Measurements from ENCODE around the gene ATF3.
A peak's percentile ranks its signal among the peaks of the same experiment; 100 is the strongest.

ATF3 gene

DNA sequence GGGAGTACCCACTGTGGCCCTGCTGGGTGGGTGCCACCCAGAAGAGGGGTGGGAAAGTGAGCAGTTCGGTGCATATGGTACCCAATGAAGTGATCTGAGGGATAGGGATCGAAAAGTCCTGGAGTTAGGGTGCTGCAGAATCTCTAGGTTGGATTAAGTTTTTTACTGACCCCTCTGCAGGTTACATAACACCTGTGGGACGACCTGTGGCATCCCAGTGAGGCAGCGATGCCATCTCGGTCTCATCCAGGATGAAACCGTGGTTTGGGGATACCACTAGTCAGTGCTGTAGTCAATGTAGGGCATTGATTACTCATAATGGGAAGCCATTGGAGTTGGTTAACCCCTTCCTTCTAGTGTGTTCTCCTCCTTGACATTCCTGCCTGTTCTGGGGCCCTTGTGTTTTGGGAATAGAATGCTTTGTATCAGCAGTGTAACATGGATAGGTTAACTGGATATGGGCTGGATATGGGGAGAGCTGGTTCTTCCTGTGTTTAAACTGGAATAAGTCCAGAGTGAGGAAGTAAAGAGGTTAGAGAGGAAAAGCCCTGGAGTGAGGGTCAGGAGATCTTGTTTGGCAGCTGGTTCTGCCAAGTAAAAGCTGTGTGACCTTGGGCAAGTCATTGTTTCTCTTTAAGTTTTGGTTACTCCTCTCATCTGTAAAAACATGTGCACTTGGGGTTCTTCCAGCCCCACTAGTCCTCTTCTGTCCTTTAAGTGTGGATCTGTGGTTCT, 42.8 kb upstream of the ATF3 start:
- TF ChIP-seq, protein P1, sequence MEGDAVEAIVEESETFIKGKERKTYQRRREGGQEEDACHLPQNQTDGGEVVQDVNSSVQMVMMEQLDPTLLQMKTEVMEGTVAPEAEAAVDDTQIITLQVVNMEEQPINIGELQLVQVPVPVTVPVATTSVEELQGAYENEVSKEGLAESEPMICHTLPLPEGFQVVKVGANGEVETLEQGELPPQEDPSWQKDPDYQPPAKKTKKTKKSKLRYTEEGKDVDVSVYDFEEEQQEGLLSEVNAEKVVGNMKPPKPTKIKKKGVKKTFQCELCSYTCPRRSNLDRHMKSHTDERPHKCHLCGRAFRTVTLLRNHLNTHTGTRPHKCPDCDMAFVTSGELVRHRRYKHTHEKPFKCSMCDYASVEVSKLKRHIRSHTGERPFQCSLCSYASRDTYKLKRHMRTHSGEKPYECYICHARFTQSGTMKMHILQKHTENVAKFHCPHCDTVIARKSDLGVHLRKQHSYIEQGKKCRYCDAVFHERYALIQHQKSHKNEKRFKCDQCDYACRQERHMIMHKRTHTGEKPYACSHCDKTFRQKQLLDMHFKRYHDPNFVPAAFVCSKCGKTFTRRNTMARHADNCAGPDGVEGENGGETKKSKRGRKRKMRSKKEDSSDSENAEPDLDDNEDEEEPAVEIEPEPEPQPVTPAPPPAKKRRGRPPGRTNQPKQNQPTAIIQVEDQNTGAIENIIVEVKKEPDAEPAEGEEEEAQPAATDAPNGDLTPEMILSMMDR (IDR thresholded peaks at IDR 0.05; ENCODE audit: low read depth, low read length, missing control alignments) = no peak
- no peak overlapping the region for H3K4me3 ChIP-seq (replicated peaks; ENCODE audit: low read depth, low read length)
- DNase-seq (ENCODE audit: extremely low read depth, low read depth) = no peak

DNA sequence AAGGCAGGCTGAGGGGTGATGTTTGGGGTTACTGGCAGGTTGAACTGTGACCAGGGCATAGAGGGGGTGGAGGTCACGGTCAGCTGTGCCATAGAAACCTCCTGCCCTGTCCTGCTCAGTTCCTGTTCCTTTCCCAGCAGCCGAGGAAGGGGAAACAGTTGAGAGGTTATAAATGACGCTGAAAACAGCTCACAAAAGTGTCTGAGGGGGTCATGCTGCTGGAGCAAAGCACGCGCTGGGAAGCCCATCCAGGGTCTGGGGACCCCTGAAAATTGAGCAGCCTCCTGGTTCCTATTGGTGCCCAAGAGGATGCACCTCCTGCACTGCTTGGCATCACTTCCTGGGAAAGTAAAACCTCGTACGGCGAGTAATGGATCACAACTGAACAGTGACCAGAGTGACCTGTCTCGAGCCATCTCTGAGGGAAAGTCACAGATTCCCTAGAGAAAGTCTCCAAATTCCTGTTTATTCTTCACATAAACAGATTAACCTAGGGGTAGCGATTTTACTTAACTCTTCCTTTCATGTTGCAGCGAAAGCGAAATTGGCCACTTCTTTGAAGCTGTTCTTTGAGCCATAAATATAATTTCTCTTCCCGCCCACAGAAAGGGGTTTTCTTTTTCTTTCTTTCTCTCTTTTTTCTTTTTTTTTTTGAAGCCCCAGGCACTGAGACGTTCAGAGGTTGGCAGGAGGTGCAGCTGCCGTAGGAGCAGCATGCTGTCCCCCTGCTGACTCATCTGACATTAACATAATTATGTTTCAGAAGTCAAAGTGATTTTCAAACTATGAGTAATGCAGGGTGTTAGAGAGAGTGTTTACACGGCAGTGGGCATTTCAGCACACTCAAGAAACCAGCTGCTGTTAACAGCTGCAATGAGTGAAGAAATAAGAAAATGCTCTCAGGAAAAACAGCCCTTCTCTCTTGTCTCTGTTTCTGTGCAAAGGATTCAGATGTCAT, 41.8 kb upstream of the ATF3 start:
- peak overlapping the region; percentile 32 for H3K4me3 ChIP-seq (replicated peaks; ENCODE audit: low read depth, low read length)

DNA sequence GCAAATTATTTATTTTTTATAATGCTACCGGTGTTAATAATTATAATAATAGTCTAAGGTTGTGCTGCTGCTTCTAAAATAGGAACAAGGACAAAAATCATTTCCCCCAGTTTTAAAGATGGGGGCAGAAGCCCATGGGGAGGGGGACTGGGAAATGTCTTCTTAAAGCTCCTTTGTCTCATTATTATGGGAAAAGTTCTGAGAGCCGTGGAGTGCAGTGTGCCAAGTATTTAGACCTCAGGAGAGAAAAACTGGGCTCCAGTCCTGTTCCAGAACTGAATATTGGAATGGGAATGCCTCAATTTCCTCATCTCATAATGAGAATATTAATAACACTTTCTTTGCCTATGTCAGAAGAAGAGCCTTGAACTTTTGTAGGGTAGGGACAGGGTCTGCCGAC, 40.9 kb upstream of the ATF3 start:
- no peak for DNase-seq (ENCODE audit: extremely low read depth, low read depth)
- TF ChIP-seq, protein P1 (IDR thresholded peaks at IDR 0.05; ENCODE audit: low read depth, low read length, missing control alignments) = no peak
- no peak overlapping the region for H3K4me3 ChIP-seq (replicated peaks; ENCODE audit: low read depth, low read length)

More for the DNA sequence above, 41.8 kb upstream of the ATF3 start:
- peak; percentile 27 for DNase-seq (ENCODE audit: extremely low read depth, low read depth)
- TF ChIP-seq, protein P1 (IDR thresholded peaks at IDR 0.05; ENCODE audit: low read depth, low read length, missing control alignments) = no peak

DNA sequence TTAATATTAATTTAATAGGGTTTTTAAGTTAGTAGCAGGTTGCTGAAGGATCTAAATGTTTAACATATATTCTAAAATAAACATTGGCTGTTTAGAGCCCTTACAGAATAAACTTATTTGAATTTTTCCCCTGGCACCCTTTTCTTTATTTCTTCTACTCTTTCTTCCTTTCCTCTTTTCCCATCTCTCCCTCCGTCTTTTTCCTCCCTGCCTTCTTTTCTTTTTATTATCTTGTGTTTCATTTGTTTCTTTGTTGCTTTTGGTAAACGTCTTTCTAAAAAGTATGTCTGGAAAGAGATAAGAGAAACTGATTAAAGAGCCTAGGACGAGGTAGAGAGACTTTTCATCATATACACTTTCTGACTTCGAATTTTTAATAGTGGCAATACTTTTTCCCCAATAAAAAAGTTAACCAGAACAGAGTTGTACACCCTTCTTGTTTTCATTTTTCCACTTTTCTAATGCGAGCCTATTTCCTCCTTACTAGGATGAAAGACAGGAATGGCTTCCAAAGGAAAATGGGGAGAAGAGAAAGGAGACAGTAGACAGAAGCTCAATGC, 39.5 kb upstream of the ATF3 start:
- H3K4me3 ChIP-seq (replicated peaks; ENCODE audit: low read depth, low read length) = no peak overlapping the region
- DNase-seq (ENCODE audit: extremely low read depth, low read depth) = no peak
- TF ChIP-seq, protein P1 (IDR thresholded peaks at IDR 0.05; ENCODE audit: low read depth, low read length, missing control alignments) = no peak

DNA sequence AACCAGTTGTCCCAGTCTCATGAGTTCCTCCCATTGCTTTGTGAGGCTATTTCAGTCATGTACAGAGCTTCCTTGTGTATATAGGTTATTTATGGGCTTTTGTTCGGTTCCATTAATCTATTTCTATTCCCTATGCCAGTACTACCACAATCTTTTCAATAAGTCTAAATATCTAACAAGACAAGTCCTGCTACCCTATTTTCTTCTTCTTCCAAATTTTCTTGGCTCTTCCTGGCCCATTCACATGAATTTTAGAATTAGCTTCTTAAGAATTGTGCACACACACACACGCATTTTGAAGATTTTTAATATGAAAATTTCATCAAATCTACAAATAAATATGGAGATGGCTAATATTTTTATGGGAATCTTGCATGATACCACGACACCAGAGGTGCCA, 33.8 kb upstream of the ATF3 start:
- no peak for DNase-seq (ENCODE audit: extremely low read depth, low read depth)
- no peak overlapping the region for H3K4me3 ChIP-seq (replicated peaks; ENCODE audit: low read depth, low read length)
- TF ChIP-seq, protein P1 (IDR thresholded peaks at IDR 0.05; ENCODE audit: low read depth, low read length, missing control alignments) = no peak

DNA sequence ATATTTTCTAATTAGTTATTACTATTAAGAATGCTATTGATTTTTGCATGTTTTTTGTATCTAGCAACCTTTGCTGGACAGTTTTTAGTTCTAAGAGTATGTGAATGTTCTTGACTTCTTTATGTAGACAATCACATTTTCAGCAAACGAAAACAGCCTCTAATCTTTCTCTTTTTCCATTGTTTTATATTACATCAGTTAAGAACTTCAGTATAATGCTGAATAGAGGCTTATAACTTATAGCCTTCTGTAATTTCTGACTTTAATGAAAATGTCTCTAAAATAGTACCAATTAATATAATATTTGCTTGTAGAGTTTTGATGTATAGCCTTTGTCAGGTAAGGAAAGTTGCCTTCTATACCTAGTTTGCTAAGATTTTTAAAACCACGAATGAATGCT, 33.2 kb upstream of the ATF3 start:
- TF ChIP-seq, protein P1 (IDR thresholded peaks at IDR 0.05; ENCODE audit: low read depth, low read length, missing control alignments) = no peak
- no peak overlapping the region for H3K4me3 ChIP-seq (replicated peaks; ENCODE audit: low read depth, low read length)

More for the DNA sequence above, 33.2 kb upstream of the ATF3 start:
- no peak for DNase-seq (ENCODE audit: extremely low read depth, low read depth)

Measured in HFF-Myc (cell line).